DND-41 (cell line): ENCODE measurements around the gene COL19A1.

Experiments used
- CTCF ChIP-seq: IDR thresholded peaks from 2 replicates; pipeline ENCODE4 v1.5.1; 2012; ENCODE audit warnings: borderline replicate concordance, low read length, moderate library complexity, mild to moderate bottlenecking; ENCODE audit not compliant: poor library complexity, severe bottlenecking; ENCODE audit errors: extremely low read depth
- EZH2 ChIP-seq: IDR thresholded peaks from 3 replicates; pipeline ENCODE4 v1.6.1; 2012; ENCODE audit warnings: borderline replicate concordance, low read depth, mild to moderate bottlenecking, moderate library complexity, low read length, inconsistent platforms; ENCODE audit not compliant: severe bottlenecking

GRCh38 chr6:69852706-69853105 is 13.7 kb upstream of the COL19A1 start:
- TF ChIP-seq CTCF (no peak), EZH2 (no peak)
